Tibial nerve (tissue), 4 donors: ENCODE measurements around the gene CFAP251.

ENCODE experiments used
- EP300 ChIP-seq, 2 donors: sonication (generic); formaldehyde crosslinking; IDR thresholded peaks; one replicate each; pipeline ENCODE4 v1.6.1; 2017; ENCODE audit warnings: antibody characterized with exemption in 2 of 2, mild to moderate bottlenecking in 1 of 2
- POLR2A ChIP-seq, 2 donors: fragments of 450-650 bp; IDR thresholded peaks; one replicate each; pipeline ENCODE4 v1.6.1; 2017; ENCODE audit warnings: antibody characterized with exemption in 2 of 2, mild to moderate bottlenecking in 2 of 2, moderate library complexity in 2 of 2
- TF ChIP-seq, protein P1 (sequence below), 5 experiments: fragments of 200-600 bp in 3 of 5; fragments of 450-650 bp in 2 of 5; sonication (generic) in 3 of 5; IDR thresholded peaks; one replicate each; pipeline ENCODE4 v1.5.1; 2016 to 2019; ENCODE audit warnings: antibody characterized with exemption in 5 of 5, mild to moderate bottlenecking in 3 of 5, moderate library complexity in 2 of 5

DNA sequence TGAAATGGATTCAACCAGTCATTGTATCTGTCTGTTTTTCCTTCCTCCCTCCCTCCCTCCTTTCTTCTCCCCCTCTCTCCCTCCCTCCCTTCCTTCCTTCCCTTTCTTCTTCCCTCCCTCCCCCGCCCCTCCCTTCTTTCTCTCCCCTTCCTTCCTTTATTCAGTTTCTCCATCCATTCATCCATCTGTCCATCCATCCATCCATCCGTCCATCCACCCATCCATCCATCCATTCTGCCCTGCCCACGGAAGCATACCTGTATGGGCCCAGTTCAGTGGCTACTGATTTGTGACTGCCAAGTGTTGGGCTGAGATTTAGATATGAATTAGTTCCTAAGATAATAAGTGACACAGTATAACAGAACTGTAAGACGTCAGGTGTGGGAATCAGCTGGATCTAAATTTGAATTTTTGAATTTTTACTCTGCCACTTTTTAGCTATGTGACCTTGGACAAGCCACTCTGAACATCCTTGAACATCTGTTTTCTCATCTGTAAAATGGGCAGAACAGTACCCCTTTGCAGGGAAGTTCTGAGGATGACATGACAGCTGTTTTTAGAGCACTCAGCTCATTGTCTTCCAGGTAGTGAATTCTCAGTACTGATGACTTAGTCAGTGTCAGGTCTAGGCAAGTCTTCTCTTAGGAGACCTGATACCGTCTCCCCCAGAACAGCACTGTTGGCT lies 42.9 kb downstream of the CFAP251 start:
- TF ChIP-seq POLR2A (IDR thresholded peaks at IDR 0.05), result no peak
- TF ChIP-seq, protein P1, sequence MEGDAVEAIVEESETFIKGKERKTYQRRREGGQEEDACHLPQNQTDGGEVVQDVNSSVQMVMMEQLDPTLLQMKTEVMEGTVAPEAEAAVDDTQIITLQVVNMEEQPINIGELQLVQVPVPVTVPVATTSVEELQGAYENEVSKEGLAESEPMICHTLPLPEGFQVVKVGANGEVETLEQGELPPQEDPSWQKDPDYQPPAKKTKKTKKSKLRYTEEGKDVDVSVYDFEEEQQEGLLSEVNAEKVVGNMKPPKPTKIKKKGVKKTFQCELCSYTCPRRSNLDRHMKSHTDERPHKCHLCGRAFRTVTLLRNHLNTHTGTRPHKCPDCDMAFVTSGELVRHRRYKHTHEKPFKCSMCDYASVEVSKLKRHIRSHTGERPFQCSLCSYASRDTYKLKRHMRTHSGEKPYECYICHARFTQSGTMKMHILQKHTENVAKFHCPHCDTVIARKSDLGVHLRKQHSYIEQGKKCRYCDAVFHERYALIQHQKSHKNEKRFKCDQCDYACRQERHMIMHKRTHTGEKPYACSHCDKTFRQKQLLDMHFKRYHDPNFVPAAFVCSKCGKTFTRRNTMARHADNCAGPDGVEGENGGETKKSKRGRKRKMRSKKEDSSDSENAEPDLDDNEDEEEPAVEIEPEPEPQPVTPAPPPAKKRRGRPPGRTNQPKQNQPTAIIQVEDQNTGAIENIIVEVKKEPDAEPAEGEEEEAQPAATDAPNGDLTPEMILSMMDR (IDR thresholded peaks at IDR 0.05), result no peak
- no peak for TF ChIP-seq EP300 (IDR thresholded peaks at IDR 0.05)
